ENCODE data around the gene PIF1.

PIF1 gene

GRCh38 chr15:64855205-64855975 lies 29.9 kb upstream of the PIF1 start:
- no peak for TF ChIP-seq CTCF (IDR thresholded peaks at IDR 0.05)

GRCh38 chr15:64854526-64854925 lies 29.1 kb upstream of the PIF1 start:
- TF ChIP-seq CTCF (IDR thresholded peaks at IDR 0.05), result no peak

GRCh38 chr15:64854041-64854440 lies 28.6 kb upstream of the PIF1 start:
- no peak for TF ChIP-seq CTCF (IDR thresholded peaks at IDR 0.05)

- TF ChIP-seq CTCF (IDR thresholded peaks at IDR 0.05), result no peak
Observed at GRCh38 chr15:64851503-64851840, 26.0 kb upstream of the PIF1 start.

- TF ChIP-seq CTCF (IDR thresholded peaks at IDR 0.05), result no peak
Observed at GRCh38 chr15:64850778-64851502, 25.5 kb upstream of the PIF1 start.

GRCh38 chr15:64847876-64848716 lies 22.6 kb upstream of the PIF1 start:
- TF ChIP-seq CTCF (IDR thresholded peaks at IDR 0.05), result no peak

- TF ChIP-seq CTCF (IDR thresholded peaks at IDR 0.05), result no peak
Observed at GRCh38 chr15:64847448-64847847, 22.0 kb upstream of the PIF1 start.

All from LNCAP (cell line).